ENCODE measurements around the gene CDC6.

The CDC6 gene

DNA sequence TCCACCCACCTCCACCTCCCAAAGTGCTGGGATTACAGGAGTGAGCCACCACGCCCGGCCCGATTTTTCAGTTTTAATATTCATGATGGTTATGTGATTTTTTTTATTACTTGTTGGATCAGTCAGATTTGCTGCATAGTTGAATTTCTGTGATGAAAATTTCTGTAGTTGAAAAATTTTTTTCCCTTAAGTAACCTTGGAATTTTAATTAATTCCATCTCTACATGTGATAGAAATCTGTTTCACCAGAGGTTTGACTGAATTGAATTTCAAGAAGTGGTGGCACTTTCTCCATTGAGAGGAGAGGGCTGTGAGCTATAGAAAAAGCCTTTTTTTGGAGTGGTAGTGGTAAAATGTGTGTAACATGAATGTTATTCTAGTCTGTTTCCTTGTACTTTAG lies 43.9 kb upstream of the CDC6 start:
- no peak overlapping the region for H3K27ac ChIP-seq (ENCODE audit: extremely low read depth, low read depth, low read length)
- H3K4me1 ChIP-seq (ENCODE audit: control insufficient read depth, insufficient read depth, low read length): peaks cover 3% of the 10 kb centered on the region; the same call in 1 of the 2 replicates
- POLR2A ChIA-PET: interaction anchor here (0.5 kb wide), 1 partner anchor 285 kb away, joined by 4 read pairs; no protein-coding TSS in a partner anchor
- no peaks in the 10 kb centered on the region; a peak in 1 of 3 replicates for H3K36me3 ChIP-seq (ENCODE audit: control insufficient read depth in 2 of 2, insufficient read depth in 1 of 2, low read length in 2 of 2)
- CTCF ChIA-PET: interaction anchor here (0.6 to 2.1 kb wide), 3 partner anchors 41 to 174 kb away, joined by 3 to 6 read pairs (median 5); no protein-coding TSS in a partner anchor
- TF ChIP-seq KLF1 (tag by site-specific recombination; IDR thresholded peaks at IDR 0.05) (peak; percentile 1; the same call in 1 of the 2 replicates), ZNF274 (IDR thresholded peaks at IDR 0.05; ENCODE audit: low read length) (no peak), ZNF274 (tag by site-specific recombination; IDR thresholded peaks at IDR 0.05; ENCODE audit: borderline replicate concordance) (no peak)
- TF ChIP-seq, protein P1, sequence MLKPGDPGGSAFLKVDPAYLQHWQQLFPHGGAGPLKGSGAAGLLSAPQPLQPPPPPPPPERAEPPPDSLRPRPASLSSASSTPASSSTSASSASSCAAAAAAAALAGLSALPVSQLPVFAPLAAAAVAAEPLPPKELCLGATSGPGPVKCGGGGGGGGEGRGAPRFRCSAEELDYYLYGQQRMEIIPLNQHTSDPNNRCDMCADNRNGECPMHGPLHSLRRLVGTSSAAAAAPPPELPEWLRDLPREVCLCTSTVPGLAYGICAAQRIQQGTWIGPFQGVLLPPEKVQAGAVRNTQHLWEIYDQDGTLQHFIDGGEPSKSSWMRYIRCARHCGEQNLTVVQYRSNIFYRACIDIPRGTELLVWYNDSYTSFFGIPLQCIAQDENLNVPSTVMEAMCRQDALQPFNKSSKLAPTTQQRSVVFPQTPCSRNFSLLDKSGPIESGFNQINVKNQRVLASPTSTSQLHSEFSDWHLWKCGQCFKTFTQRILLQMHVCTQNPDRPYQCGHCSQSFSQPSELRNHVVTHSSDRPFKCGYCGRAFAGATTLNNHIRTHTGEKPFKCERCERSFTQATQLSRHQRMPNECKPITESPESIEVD (tag by site-specific recombination; IDR thresholded peaks at IDR 0.05): 0 out of 2 replicates have a peak, but pooled peaks have one; percentile 19
- H3K9me3 ChIP-seq (ENCODE audit: control insufficient read depth, insufficient read depth, low read depth, low read length): no peaks in the 10 kb centered on the region
- no peak overlapping the region for H3K4me3 ChIP-seq (ENCODE audit: low read depth, low read length)

DNA sequence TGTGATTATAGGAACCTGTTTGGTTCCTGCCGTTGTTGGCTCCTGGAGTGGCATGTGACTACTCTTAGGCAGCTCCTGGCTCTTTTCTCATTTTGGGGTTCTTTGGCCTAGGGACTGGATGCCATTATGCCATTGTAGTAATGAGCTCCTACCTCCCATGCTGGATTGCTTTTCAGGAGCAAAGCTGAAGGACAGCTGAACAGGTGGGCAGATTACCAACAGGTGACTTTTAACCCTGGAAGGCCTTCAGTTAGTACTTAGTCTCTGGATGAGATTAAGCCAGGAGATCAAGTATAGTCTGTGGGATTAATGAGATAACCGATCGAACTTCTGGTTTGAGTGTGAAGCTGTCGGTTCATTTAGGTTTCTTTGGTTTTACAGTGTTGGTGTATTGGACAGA lies 43.4 kb upstream of the CDC6 start:
- Histone ChIP-seq H3K4me1 (ENCODE audit: control insufficient read depth, insufficient read depth, low read length) (peaks cover 3% of the 10 kb centered on the region; the same call in 1 of the 2 replicates), H3K36me3 (ENCODE audit: control insufficient read depth in 2 of 2, insufficient read depth in 1 of 2, low read length in 2 of 2) (no peaks in the 10 kb centered on the region; a peak in 1 of 3 replicates), H3K27ac (ENCODE audit: extremely low read depth, low read depth, low read length) (no peak overlapping the region), H3K9me3 (ENCODE audit: control insufficient read depth, insufficient read depth, low read depth, low read length) (no peaks in the 10 kb centered on the region), H3K4me3 (ENCODE audit: low read depth, low read length) (no peak overlapping the region)
- TF ChIP-seq SCRT2 (tag by site-specific recombination; IDR thresholded peaks at IDR 0.05) (peak; percentile 92), ZNF184 (tag by site-specific recombination; IDR thresholded peaks at IDR 0.05) (no peak), SCRT1 (tag by site-specific recombination; IDR thresholded peaks at IDR 0.05; ENCODE audit: borderline replicate concordance) (peak; percentile 89)
- POLR2A ChIA-PET: interaction anchor here (0.5 to 0.6 kb wide), 2 partner anchors 20 to 284 kb away, joined by 4 read pairs; no protein-coding TSS in a partner anchor
- CTCF ChIA-PET: interaction anchor here (0.9 to 1.4 kb wide), 2 partner anchors 23 to 42 kb away, joined by 3 to 5 read pairs; no protein-coding TSS in a partner anchor

DNA sequence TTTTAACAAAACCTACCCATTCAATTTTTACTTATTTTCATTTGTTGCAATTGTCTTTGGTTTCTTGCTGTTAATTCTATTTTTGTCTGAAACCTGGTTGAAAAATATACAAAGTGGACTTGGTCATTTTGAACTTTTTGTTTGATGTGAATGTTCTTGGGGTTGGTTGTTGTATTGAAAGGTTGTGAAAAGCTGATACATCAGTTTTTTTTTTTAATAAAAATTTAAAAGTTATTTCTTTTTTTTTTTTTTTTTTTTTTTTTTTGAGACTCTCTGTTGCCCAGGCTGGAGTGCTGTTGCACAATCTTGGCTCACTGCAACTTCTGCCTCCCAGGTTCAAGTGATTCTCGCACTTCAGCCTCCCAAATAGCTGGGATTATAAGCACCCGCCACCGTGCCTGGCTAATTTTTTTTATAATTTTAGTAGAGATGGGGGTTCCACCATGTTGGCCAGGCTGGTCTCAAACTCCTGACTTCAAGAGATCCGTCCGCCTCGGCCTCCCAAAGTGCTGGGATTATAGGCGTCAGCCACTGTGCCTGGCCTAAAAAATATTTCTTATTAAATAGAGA lies 39.7 kb upstream of the CDC6 start:
- Histone ChIP-seq H3K4me1 (ENCODE audit: control insufficient read depth, insufficient read depth, low read length) (peaks cover 13% of the 10 kb centered on the region), H3K36me3 (ENCODE audit: control insufficient read depth in 2 of 2, insufficient read depth in 1 of 2, low read length in 2 of 2) (no peaks in the 10 kb centered on the region; a peak in 1 of 3 replicates), H3K4me3 (ENCODE audit: low read depth, low read length) (no peak overlapping the region), H3K9me3 (ENCODE audit: control insufficient read depth, insufficient read depth, low read depth, low read length) (no peaks in the 10 kb centered on the region), H3K27ac (ENCODE audit: extremely low read depth, low read depth, low read length) (no peak overlapping the region)
- CTCF ChIA-PET: interaction anchor here (1.0 to 1.3 kb wide), 3 partner anchors 12 to 30 kb away, joined by 3 to 5 read pairs (median 3); no protein-coding TSS in a partner anchor
- TF ChIP-seq ZNF529 (tag by site-specific recombination; IDR thresholded peaks at IDR 0.05; ENCODE audit: insufficient replicate concordance) (no peak), ZNF335 (tag by site-specific recombination; conservative IDR thresholded peaks at IDR 0.05) (peak; percentile 37; the same call in 1 of the 2 replicates), ZNF560 (tag by site-specific recombination; IDR thresholded peaks at IDR 0.05; ENCODE audit: borderline replicate concordance) (no peak)
- TF ChIP-seq, protein P2, sequence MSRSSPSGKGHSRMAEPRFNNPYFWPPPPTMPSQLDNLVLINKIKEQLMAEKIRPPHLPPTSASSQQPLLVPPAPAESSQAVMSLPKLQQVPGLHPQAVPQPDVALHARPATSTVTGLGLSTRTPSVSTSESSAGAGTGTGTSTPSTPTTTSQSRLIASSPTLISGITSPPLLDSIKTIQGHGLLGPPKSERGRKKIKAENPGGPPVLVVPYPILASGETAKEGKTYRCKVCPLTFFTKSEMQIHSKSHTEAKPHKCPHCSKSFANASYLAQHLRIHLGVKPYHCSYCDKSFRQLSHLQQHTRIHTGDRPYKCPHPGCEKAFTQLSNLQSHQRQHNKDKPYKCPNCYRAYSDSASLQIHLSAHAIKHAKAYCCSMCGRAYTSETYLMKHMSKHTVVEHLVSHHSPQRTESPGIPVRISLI (tag by site-specific recombination; IDR thresholded peaks at IDR 0.05): peak; percentile 57; the same call in 1 of the 2 replicates
- POLR2A ChIA-PET: no interaction called here

DNA sequence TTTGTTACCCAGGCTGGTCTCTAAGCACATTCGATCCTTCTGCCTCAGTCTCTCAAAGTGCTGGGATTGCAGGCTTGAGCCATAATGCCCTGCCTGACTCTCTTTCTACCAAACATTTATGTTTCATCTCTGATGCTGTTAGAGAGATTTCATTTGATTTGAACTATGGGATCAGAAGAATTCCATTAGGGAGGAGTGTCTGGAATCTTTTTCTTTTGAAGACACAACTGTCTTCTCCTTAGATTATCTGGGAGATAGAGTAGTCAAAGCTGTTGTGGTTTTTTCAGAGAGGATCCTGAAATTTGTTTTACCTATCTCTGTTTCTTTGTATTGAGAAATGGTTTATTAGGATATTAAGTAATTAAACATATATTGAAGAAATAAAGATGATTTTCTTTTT lies 39.2 kb upstream of the CDC6 start:
- Histone ChIP-seq H3K9me3 (ENCODE audit: control insufficient read depth, insufficient read depth, low read depth, low read length) (no peaks in the 10 kb centered on the region), H3K27ac (ENCODE audit: extremely low read depth, low read depth, low read length) (no peak overlapping the region), H3K36me3 (ENCODE audit: control insufficient read depth in 2 of 2, insufficient read depth in 1 of 2, low read length in 2 of 2) (no peaks in the 10 kb centered on the region; a peak in 1 of 3 replicates), H3K4me3 (ENCODE audit: low read depth, low read length) (no peak overlapping the region), H3K4me1 (ENCODE audit: control insufficient read depth, insufficient read depth, low read length) (peaks cover 12% of the 10 kb centered on the region)
- ChIA-PET CTCF (interaction anchor here (0.6 to 1.0 kb wide), 4 partner anchors 12 to 48 kb away, joined by 3 read pairs; no protein-coding TSS in a partner anchor), POLR2A (no interaction called here)
- TF ChIP-seq ZNF777 (tag by site-specific recombination; IDR thresholded peaks at IDR 0.05; ENCODE audit: borderline replicate concordance) (no peak), FEZF1 (tag by site-specific recombination; IDR thresholded peaks at IDR 0.05) (no peak), ZNF223 (tag by site-specific recombination; IDR thresholded peaks at IDR 0.05) (no peak), ZNF335 (tag by site-specific recombination; conservative IDR thresholded peaks at IDR 0.05) (0 out of 2 replicates have a peak, but pooled peaks have one; percentile 1)
- TF ChIP-seq, protein P3, sequence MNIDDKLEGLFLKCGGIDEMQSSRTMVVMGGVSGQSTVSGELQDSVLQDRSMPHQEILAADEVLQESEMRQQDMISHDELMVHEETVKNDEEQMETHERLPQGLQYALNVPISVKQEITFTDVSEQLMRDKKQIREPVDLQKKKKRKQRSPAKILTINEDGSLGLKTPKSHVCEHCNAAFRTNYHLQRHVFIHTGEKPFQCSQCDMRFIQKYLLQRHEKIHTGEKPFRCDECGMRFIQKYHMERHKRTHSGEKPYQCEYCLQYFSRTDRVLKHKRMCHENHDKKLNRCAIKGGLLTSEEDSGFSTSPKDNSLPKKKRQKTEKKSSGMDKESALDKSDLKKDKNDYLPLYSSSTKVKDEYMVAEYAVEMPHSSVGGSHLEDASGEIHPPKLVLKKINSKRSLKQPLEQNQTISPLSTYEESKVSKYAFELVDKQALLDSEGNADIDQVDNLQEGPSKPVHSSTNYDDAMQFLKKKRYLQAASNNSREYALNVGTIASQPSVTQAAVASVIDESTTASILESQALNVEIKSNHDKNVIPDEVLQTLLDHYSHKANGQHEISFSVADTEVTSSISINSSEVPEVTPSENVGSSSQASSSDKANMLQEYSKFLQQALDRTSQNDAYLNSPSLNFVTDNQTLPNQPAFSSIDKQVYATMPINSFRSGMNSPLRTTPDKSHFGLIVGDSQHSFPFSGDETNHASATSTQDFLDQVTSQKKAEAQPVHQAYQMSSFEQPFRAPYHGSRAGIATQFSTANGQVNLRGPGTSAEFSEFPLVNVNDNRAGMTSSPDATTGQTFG (tag by site-specific recombination; IDR thresholded peaks at IDR 0.05; ENCODE audit: borderline replicate concordance): no peak
- TF ChIP-seq, protein P4, sequence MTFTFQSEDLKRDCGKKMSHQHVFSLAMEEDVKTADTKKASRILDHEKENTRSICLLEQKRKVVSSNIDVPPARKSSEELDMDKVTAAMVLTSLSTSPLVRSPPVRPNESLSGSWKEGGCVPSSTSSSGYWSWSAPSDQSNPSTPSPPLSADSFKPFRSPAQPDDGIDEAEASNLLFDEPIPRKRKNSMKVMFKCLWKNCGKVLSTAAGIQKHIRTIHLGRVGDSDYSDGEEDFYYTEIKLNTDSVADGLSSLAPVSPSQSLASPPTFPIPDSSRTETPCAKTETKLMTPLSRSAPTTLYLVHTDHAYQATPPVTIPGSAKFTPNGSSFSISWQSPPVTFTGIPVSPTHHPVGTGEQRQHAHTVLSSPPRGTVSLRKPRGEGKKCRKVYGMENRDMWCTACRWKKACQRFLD (tag by site-specific recombination; IDR thresholded peaks at IDR 0.05): no peak
- TF ChIP-seq, protein P5, sequence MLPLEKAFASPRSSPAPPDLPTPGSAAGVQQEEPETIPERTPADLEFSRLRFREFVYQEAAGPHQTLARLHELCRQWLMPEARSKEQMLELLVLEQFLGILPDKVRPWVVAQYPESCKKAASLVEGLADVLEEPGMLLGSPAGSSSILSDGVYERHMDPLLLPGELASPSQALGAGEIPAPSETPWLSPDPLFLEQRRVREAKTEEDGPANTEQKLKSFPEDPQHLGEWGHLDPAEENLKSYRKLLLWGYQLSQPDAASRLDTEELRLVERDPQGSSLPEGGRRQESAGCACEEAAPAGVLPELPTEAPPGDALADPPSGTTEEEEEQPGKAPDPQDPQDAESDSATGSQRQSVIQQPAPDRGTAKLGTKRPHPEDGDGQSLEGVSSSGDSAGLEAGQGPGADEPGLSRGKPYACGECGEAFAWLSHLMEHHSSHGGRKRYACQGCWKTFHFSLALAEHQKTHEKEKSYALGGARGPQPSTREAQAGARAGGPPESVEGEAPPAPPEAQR (tag by site-specific recombination; IDR thresholded peaks at IDR 0.05): no peak

All from HEK293 (cell line).